ENCODE data around the gene ST8SIA4. TPM values are rescaled to one million over a fixed set of nuclear protein-coding genes. Genes with fewer than 3 reads are reported as not detected.

ST8SIA4 gene
- total RNA-seq, result 0.05 and 0.14 TPM in 2 replicates

GRCh38 chr5:100903039-100903887 is at the start of gene ST8SIA4:
TSS of gene ST8SIA4 (minus strand) at chr5:100903282. CDS start at chr5:100902955, 327 bp downstream.

